Measurements from ENCODE around the gene THTPA. TPM values are rescaled to one million over a fixed set of nuclear protein-coding genes. Genes with fewer than 3 reads are reported as not detected.

Gene THTPA
- total and polyA plus RNA-seq, 2 of the 13 experiments (the other 11 are each of a cell fraction or from before 2014, with no cell fraction given): 7.4 to 8.7 TPM

DNA sequence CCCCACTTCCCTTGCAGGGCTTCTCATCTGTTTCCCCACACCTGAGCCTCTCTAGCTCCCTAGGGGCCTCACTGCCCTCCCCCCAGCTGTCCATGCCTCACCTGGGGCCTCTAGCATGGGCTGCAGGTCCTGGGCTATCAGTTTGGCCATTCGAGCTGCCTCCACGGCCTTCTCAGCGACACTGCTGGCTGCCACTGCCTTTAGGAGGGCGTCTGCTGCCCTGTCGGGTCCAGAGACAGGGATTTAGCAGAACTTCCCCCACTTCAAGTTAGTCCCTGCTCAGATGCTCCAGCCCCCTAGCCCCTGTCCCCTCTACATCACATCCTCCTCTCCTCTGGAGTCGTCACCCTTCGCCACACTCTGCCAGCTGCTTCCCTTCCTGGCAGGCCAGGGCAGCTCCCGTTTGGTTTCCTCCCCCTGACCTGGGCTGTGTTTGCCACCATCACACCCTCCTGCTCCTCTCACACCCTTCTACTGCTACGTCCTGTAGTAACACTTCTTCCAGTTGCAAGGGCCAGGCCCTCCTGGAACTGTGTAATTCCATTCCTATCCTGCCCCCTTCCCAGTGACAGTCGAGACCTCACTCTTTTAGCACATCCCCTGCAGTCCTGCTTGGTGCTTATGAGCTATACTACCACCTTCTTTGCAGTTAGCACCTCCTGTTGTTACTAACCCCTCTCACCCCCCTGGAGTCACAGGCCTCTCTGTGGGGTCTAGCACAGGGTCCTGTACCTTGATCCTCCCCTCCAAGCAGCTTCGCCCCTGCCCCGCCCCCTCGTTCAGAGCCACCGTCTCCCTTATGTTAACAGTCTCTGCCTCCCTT is 15.8 kb downstream of the THTPA start (continued):
- TF ChIP-seq, protein P1, sequence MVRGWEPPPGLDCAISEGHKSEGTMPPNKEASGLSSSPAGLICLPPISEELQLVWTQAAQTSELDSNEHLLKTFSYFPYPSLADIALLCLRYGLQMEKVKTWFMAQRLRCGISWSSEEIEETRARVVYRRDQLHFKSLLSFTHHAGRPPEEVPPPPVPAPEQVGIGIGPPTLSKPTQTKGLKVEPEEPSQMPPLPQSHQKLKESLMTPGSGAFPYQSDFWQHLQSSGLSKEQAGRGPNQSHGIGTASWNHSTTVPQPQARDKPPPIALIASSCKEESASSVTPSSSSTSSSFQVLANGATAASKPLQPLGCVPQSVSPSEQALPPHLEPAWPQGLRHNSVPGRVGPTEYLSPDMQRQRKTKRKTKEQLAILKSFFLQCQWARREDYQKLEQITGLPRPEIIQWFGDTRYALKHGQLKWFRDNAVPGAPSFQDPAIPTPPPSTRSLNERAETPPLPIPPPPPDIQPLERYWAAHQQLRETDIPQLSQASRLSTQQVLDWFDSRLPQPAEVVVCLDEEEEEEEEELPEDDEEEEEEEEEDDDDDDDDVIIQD (CRISPR knock-in tag; IDR thresholded peaks at IDR 0.05; ENCODE audit: low read depth): no peak
- no peak for TF ChIP-seq ZFP36L2 (CRISPR knock-in tag; IDR thresholded peaks at IDR 0.05)
- TF ChIP-seq, protein P2, sequence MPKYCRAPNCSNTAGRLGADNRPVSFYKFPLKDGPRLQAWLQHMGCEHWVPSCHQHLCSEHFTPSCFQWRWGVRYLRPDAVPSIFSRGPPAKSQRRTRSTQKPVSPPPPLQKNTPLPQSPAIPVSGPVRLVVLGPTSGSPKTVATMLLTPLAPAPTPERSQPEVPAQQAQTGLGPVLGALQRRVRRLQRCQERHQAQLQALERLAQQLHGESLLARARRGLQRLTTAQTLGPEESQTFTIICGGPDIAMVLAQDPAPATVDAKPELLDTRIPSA (CRISPR knock-in tag; IDR thresholded peaks at IDR 0.05; ENCODE audit: borderline replicate concordance): no peak
- TF ChIP-seq, protein P3, sequence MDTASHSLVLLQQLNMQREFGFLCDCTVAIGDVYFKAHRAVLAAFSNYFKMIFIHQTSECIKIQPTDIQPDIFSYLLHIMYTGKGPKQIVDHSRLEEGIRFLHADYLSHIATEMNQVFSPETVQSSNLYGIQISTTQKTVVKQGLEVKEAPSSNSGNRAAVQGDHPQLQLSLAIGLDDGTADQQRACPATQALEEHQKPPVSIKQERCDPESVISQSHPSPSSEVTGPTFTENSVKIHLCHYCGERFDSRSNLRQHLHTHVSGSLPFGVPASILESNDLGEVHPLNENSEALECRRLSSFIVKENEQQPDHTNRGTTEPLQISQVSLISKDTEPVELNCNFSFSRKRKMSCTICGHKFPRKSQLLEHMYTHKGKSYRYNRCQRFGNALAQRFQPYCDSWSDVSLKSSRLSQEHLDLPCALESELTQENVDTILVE (CRISPR knock-in tag; IDR thresholded peaks at IDR 0.05): no peak
- TF ChIP-seq DNMT3B (CRISPR knock-in tag; conservative IDR thresholded peaks at IDR 0.05): no peak
- TF ChIP-seq, protein P4, sequence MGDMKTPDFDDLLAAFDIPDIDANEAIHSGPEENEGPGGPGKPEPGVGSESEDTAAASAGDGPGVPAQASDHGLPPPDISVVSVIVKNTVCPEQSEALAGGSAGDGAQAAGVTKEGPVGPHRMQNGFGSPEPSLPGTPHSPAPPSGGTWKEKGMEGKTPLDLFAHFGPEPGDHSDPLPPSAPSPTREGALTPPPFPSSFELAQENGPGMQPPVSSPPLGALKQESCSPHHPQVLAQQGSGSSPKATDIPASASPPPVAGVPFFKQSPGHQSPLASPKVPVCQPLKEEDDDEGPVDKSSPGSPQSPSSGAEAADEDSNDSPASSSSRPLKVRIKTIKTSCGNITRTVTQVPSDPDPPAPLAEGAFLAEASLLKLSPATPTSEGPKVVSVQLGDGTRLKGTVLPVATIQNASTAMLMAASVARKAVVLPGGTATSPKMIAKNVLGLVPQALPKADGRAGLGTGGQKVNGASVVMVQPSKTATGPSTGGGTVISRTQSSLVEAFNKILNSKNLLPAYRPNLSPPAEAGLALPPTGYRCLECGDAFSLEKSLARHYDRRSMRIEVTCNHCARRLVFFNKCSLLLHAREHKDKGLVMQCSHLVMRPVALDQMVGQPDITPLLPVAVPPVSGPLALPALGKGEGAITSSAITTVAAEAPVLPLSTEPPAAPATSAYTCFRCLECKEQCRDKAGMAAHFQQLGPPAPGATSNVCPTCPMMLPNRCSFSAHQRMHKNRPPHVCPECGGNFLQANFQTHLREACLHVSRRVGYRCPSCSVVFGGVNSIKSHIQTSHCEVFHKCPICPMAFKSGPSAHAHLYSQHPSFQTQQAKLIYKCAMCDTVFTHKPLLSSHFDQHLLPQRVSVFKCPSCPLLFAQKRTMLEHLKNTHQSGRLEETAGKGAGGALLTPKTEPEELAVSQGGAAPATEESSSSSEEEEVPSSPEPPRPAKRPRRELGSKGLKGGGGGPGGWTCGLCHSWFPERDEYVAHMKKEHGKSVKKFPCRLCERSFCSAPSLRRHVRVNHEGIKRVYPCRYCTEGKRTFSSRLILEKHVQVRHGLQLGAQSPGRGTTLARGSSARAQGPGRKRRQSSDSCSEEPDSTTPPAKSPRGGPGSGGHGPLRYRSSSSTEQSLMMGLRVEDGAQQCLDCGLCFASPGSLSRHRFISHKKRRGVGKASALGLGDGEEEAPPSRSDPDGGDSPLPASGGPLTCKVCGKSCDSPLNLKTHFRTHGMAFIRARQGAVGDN (CRISPR knock-in tag; IDR thresholded peaks at IDR 0.05): peak; percentile 50; the same call in 1 of the 2 replicates
- TF ChIP-seq, protein P5, sequence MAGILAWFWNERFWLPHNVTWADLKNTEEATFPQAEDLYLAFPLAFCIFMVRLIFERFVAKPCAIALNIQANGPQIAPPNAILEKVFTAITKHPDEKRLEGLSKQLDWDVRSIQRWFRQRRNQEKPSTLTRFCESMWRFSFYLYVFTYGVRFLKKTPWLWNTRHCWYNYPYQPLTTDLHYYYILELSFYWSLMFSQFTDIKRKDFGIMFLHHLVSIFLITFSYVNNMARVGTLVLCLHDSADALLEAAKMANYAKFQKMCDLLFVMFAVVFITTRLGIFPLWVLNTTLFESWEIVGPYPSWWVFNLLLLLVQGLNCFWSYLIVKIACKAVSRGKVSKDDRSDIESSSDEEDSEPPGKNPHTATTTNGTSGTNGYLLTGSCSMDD (CRISPR knock-in tag; IDR thresholded peaks at IDR 0.05): no peak
- TF ChIP-seq ZFYVE20 (CRISPR knock-in tag; IDR thresholded peaks at IDR 0.05; ENCODE audit: borderline replicate concordance, low read depth): no peak
- peak; percentile 44; the same call in 1 of the 2 replicates for TF ChIP-seq MZF1 (CRISPR knock-in tag; IDR thresholded peaks at IDR 0.05; ENCODE audit: borderline replicate concordance)
- TF ChIP-seq, protein P6, sequence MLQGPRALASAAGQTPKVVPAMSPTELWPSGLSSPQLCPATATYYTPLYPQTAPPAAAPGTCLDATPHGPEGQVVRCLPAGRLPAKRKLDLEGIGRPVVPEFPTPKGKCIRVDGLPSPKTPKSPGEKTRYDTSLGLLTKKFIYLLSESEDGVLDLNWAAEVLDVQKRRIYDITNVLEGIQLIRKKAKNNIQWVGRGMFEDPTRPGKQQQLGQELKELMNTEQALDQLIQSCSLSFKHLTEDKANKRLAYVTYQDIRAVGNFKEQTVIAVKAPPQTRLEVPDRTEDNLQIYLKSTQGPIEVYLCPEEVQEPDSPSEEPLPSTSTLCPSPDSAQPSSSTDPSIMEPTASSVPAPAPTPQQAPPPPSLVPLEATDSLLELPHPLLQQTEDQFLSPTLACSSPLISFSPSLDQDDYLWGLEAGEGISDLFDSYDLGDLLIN (CRISPR knock-in tag; IDR thresholded peaks at IDR 0.05; ENCODE audit: borderline replicate concordance): no peak
- 0 out of 2 replicates have a peak, but pooled peaks have one; percentile 28 for TF ChIP-seq ZNF782 (CRISPR knock-in tag; IDR thresholded peaks at IDR 0.05; ENCODE audit: borderline replicate concordance)

Measured in HepG2 (cell line).